LNCaP clone FGC (cell line): Measurements from ENCODE around the gene LDB1.

ENCODE experiments used
- DNase-seq: peaks from one replicate; pipeline ENCODE4 v3.0.0-alpha.2; 2011; ENCODE audit warnings: low read depth
- H3K4me3 ChIP-seq: 2 replicates; pipeline ENCODE4 v1.5.1; 2011; ENCODE audit warnings: mild to moderate bottlenecking, low read depth, low read length, control low read depth
- CTCF ChIP-seq: IDR thresholded peaks from 2 replicates; pipeline ENCODE4 v1.5.1; 2012; ENCODE audit warnings: mild to moderate bottlenecking; ENCODE audit not compliant: control insufficient read depth, insufficient read depth; ENCODE audit errors: extremely low read depth

Gene LDB1

DNA sequence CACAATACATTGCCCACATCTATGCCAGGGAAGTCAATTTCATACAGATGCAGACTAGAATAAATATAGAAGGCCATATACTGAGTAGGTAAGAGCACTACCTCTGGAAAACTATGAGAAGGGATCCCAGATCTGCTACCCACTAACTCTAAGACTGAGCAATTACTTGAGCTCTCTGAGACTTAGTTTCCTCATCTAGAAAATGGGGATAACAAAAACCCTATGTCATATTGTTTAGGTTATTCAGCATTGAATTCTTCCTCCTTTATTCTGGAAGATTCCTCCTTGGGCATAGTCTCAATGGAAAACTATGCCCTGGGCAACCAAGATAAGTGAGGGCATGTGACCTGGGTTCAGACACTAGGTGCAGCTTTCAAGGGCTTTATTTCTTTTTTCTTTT lies 60.2 kb downstream of the LDB1 start:
- H3K4me3 ChIP-seq = no peak overlapping the region
- no peak for DNase-seq
- TF ChIP-seq CTCF = no peak
